ENCODE results near the gene CD180. TPM values are rescaled to one million over a fixed set of nuclear protein-coding genes. Genes with fewer than 3 reads are reported as not detected.

CD180 gene
- total RNA-seq, 2 experiments from 2014 or later = not detected

GRCh38 chr5:67140413-67140812, 56.2 kb downstream of the CD180 start:
- Mint-ChIP-seq H3K4me3 (no peak overlapping the region), H3K9me3 (no peaks in the 10 kb centered on the region), H3K36me3 (ENCODE audit: low read depth) (peaks cover 4% of the 10 kb centered on the region), H3K4me1 (ENCODE audit: low read depth) (no peaks in the 10 kb centered on the region), H3K27ac (no peak overlapping the region), H3K27me3 (no peaks in the 10 kb centered on the region)
- intact Hi-C loops (cut with micrococcal nuclease) = no loop called here
- TF ChIP-seq CTCF (IDR thresholded peaks at IDR 0.05) = no peak
- ATAC-seq (no peak), DNase-seq (no peak)
- POLR2A ChIA-PET = interaction anchor here (0.5 kb wide), 1 partner anchor 81 kb away, joined by 3 read pairs; no protein-coding TSS in a partner anchor
- CTCF ChIA-PET = no interaction called here

- ATAC-seq (no peak), DNase-seq (no peak)
- TF ChIP-seq CTCF (IDR thresholded peaks at IDR 0.05) = no peak
- POLR2A ChIA-PET = no interaction called here
- Mint-ChIP-seq H3K27ac (no peak overlapping the region), H3K4me1 (ENCODE audit: low read depth) (no peaks in the 10 kb centered on the region), H3K4me3 (no peak overlapping the region), H3K27me3 (no peaks in the 10 kb centered on the region), H3K9me3 (no peaks in the 10 kb centered on the region), H3K36me3 (ENCODE audit: low read depth) (peaks cover 4% of the 10 kb centered on the region)
- intact Hi-C loops (cut with micrococcal nuclease) = no loop called here
- CTCF ChIA-PET = interaction anchor here (0.7 to 1.3 kb wide), 2 partner anchors 18 to 152 kb away, joined by 3 to 8 read pairs; no protein-coding TSS in a partner anchor
Observed at GRCh38 chr5:67139030-67139429, 57.6 kb downstream of the CD180 start.

- Mint-ChIP-seq H3K27me3 (no peaks in the 10 kb centered on the region), H3K4me1 (ENCODE audit: low read depth) (no peaks in the 10 kb centered on the region), H3K27ac (no peak overlapping the region), H3K36me3 (ENCODE audit: low read depth) (no peaks in the 10 kb centered on the region), H3K9me3 (no peaks in the 10 kb centered on the region), H3K4me3 (no peak overlapping the region)
- TF ChIP-seq CTCF (IDR thresholded peaks at IDR 0.05) = no peak
- ATAC-seq (no peak), DNase-seq (no peak)
- intact Hi-C loops (cut with micrococcal nuclease) = no loop called here
- ChIA-PET POLR2A (no interaction called here), CTCF (no interaction called here)
Observed at GRCh38 chr5:67135381-67135984, 61.1 kb downstream of the CD180 start.

GRCh38 chr5:67133776-67134175, 62.8 kb downstream of the CD180 start:
- ChIA-PET POLR2A (no interaction called here), CTCF (interaction anchor here (0.9 kb wide), 1 partner anchor 68 kb away, joined by 3 read pairs; no protein-coding TSS in a partner anchor)
- Mint-ChIP-seq H3K36me3 (ENCODE audit: low read depth) (peaks cover 4% of the 10 kb centered on the region), H3K27ac (no peak overlapping the region), H3K4me1 (ENCODE audit: low read depth) (no peaks in the 10 kb centered on the region), H3K27me3 (no peaks in the 10 kb centered on the region), H3K9me3 (no peaks in the 10 kb centered on the region), H3K4me3 (no peak overlapping the region)
- intact Hi-C loops (cut with micrococcal nuclease) = no loop called here
- no peak for TF ChIP-seq CTCF (IDR thresholded peaks at IDR 0.05)
- DNase-seq (no peak), ATAC-seq (no peak)

- no peak overlapping the region for H3K4me3 Mint-ChIP-seq
- no peak for TF ChIP-seq CTCF (IDR thresholded peaks at IDR 0.05)
- no peak for ATAC-seq
- DNase-seq = no peak
- no peaks in the 10 kb centered on the region for H3K9me3 Mint-ChIP-seq
- POLR2A ChIA-PET = no interaction called here
- H3K27ac Mint-ChIP-seq = no peak overlapping the region
- intact Hi-C loops (cut with micrococcal nuclease) = no loop called here
- H3K4me1 Mint-ChIP-seq (ENCODE audit: low read depth) = no peaks in the 10 kb centered on the region
- no peaks in the 10 kb centered on the region for H3K27me3 Mint-ChIP-seq
- CTCF ChIA-PET = interaction anchor here (0.8 to 1.1 kb wide), 3 partner anchors 24 to 391 kb away, joined by 3 to 4 read pairs (median 3); no protein-coding TSS in a partner anchor
- H3K36me3 Mint-ChIP-seq (ENCODE audit: low read depth) = peaks cover 4% of the 10 kb centered on the region
Observed at GRCh38 chr5:67133217-67133616, 63.4 kb downstream of the CD180 start.
